Activated naive CD4-positive, alpha-beta T cell treated with anti-CD3 and anti-CD28 coated beads, Interleukin-2, amount 50 U/mL, for 72 hours (primary cell): ENCODE measurements around the gene CBL. TPM values are rescaled to one million over a fixed set of nuclear protein-coding genes. Genes with fewer than 3 reads are reported as not detected.

Experiments used
- ATAC-seq, 2 donors: fragments of 150-1000 bp; cut with Tn5 transposase; 2 replicates each; pipeline ENCODE4 v1.10.0; 2021; ENCODE audit warnings: mild to moderate bottlenecking in 2 of 2, moderate library complexity in 2 of 2
- DNase-seq, 2 donors: peaks; one replicate each; pipeline ENCODE4 v3.0.0; 2021 to 2022; ENCODE audit warnings: low spot score in 2 of 2
- H3K27ac Mint-ChIP-seq, 2 donors: one replicate each; pipeline ENCODE4 v1.8.0; 2022; ENCODE audit warnings: mild to moderate bottlenecking in 2 of 2, mixed read lengths in 2 of 2
- H3K36me3 Mint-ChIP-seq, 2 donors: one replicate each; pipeline ENCODE4 v1.8.0; 2022; ENCODE audit warnings: mixed read lengths in 2 of 2
- H3K9me3 Mint-ChIP-seq, 2 donors: one replicate each; pipeline ENCODE4 v1.8.0; 2022; ENCODE audit warnings: mixed read lengths in 2 of 2
- total RNA-seq, 2 donors: library from RNA; stranded (reverse); gene quantifications; one replicate each; pipeline ENCODE4 v1.2.3, GENCODE V29; 2022

CBL gene
- total RNA-seq, 2 donors from 2014 or later, result 32.3 to 50.0 TPM

GRCh38 chr11:119307974-119308373 is 101.8 kb downstream of the CBL start:
- Mint-ChIP-seq H3K27ac (no peak overlapping the region), H3K36me3 (peaks cover 14 to 22% of the 10 kb centered on the region in 2 donors), H3K9me3 (no peaks in the 10 kb centered on the region)
- no peak for ATAC-seq
- no peak for DNase-seq

DNA sequence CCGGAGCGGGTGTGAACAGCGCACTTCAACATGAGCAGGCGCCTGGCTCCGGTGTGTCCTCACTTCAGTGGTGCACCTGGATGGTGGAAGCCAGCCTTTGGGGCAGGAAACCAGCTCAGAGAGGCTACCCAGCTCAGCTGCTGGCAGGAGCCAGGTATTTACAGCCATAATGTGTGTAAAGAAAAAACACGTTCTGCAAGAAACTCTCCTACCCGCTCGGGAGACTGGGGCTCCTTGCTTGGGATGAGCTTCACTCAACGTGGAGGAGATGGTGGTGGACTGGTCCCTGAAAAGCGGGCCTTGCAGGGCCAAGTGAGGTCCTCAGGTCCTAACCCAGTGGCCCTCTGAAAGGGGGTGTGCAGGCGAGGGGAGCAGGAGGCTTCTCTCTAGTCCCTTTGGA is 103.3 kb downstream of the CBL start:
- no peak for ATAC-seq

GRCh38 chr11:119309953-119310681 is 104.0 kb downstream of the CBL start:
- H3K36me3 Mint-ChIP-seq, result peaks cover 3 to 4% of the 10 kb centered on the region in 2 donors
- ATAC-seq, result no peak
- DNase-seq, result no peak
- peak overlapping the region; percentile 55 to 74 for H3K27ac Mint-ChIP-seq
- H3K9me3 Mint-ChIP-seq, result no peaks in the 10 kb centered on the region

More for the DNA sequence above, 103.3 kb downstream of the CBL start:
- H3K36me3 Mint-ChIP-seq, result peaks cover 6 to 8% of the 10 kb centered on the region in 2 donors
- no peaks in the 10 kb centered on the region for H3K9me3 Mint-ChIP-seq
- DNase-seq, result no peak
- H3K27ac Mint-ChIP-seq, result peak overlapping the region; percentile 8 to 65

- DNase-seq (no peak), ATAC-seq (no peak)
- Mint-ChIP-seq H3K9me3 (no peaks in the 10 kb centered on the region), H3K27ac (peak overlapping the region; percentile 74 to 87), H3K36me3 (no peaks in the 10 kb centered on the region)
Observed at GRCh38 chr11:119310682-119311052, 104.5 kb downstream of the CBL start.

DNA sequence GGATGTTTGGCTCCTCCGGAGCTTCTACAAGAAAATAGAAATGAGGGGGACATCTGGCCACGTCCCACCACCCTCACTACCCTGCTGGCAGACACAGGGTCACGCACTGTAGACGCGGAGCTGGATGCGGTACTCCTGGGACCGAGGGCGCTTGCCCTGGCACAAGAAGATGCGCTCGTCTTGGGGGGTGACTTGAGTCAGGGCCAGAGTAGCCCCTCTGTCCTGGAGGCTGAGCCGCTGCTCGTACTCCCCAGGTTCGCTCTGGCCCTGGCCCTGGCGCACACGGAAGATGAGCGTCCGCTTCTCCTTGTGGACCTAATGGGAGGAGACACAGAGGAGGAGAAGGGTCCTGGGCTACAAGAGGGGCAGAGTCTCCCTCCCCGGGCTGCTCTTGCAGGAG is 108.6 kb downstream of the CBL start:
- no peak for ATAC-seq
- Mint-ChIP-seq H3K9me3 (no peaks in the 10 kb centered on the region), H3K36me3 (no peaks in the 10 kb centered on the region), H3K27ac (peak overlapping the region in 1 of 2 donors; percentile 54)
- no peak for DNase-seq

DNA sequence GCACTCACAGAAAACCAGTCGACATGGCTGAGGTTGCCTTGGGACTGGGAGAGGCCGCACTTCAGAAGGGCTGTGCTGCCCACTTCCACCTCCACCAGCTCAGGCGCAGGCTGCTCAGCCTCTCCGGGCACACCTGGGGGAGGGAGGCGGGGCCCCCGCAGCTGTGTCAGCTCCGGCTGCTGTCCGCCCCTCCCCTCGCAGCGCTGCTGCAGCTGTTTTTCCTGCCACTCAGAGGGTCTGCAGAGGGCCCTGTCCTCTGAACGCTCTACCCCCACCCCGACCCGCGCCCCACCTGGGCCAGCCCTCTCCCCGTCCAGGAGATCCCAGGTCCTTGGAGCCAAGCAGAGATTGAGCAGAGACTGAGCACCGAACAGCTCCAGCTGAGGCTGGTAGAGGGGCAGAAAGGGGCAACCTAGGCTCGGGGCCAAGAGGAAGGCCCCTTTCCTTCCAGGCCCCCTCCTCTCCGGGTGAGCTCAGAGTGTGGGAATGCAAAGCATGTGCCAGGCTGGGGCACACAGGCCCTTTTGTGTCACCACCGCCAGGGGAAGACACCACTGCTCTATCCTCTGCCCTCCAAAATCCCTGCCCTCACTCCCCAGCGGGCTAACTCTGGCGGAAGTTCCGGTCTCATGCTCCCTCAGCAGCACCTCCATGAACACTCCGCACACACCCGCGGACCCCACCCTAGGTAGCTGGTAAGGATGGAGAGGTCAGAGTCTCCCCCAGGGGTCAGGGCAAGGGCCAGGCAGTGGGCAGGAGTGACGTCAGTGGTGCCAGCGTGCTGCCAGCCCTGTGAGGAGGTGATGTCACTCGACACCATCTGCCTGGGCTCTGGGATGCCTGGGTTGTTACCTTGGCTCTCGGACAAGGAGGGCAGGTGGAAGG is 109.2 kb downstream of the CBL start:
- no peaks in the 10 kb centered on the region for H3K36me3 Mint-ChIP-seq

DNA sequence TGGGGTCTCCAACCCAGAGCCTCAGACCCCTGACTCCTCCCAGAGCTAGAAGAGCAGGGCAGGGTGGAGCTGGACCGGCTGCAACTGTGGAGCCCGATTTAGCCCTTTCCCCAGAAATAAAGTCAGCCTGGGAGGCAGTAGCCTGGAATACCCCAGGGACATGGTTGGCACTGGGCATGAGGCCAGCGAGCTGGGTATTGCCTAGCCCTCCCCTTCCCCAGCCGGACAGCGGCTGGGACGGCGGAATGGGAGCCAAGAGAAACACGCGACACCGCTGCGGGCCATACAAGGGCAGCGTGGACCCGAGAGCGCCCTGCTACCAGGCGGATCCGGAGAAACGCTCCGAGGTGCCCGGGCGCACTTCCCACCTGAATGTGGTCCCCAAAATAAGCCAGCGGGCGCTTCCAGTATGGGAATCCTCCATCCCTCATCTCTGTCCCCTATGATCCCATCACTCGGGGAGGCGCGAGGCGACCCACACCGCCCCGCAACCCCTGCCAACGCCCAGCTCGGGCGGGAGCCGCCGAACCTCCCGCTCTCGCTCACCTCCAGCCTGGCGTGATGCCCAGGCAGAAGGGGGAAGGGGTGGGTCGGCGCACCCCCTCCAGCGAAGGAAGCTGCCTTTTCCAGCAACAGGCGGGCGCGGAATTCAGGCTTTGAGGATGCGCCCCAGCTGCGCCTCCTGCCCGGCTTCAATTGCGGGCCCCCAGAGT is 110.0 kb downstream of the CBL start:
- Mint-ChIP-seq H3K27ac (peak overlapping the region in 1 of 2 donors; percentile 54), H3K36me3 (no peaks in the 10 kb centered on the region), H3K9me3 (no peaks in the 10 kb centered on the region)
- no peak for ATAC-seq
- no peak for DNase-seq

More for the DNA sequence above, 109.2 kb downstream of the CBL start:
- ATAC-seq (peak; percentile 61 to 78), DNase-seq (no peak)
- Mint-ChIP-seq H3K9me3 (no peaks in the 10 kb centered on the region), H3K27ac (peak overlapping the region in 1 of 2 donors; percentile 54)

GRCh38 chr11:119316729-119317591 is 110.8 kb downstream of the CBL start, which contains the start of gene MCAM:
MCAM (minus strand) TSS chr11:119317130; CDS start chr11:119317101, 29 bp downstream.
- Mint-ChIP-seq H3K36me3 (no peaks in the 10 kb centered on the region), H3K27ac (peak within 1 kb of the TSS in 1 of 2 donors; percentile 54), H3K9me3 (no peaks in the 10 kb centered on the region)
- ATAC-seq (peak in 1 of 2 donors; percentile 16), DNase-seq (no peak)

GRCh38 chr11:119317592-119318239 is 111.6 kb downstream of the CBL start:
- no peaks in the 10 kb centered on the region for H3K9me3 Mint-ChIP-seq
- H3K27ac Mint-ChIP-seq, result no peak overlapping the region
- no peaks in the 10 kb centered on the region for H3K36me3 Mint-ChIP-seq
- DNase-seq (no peak), ATAC-seq (no peak)

- no peaks in the 10 kb centered on the region for H3K36me3 Mint-ChIP-seq
- no peaks in the 10 kb centered on the region for H3K9me3 Mint-ChIP-seq
- ATAC-seq (no peak), DNase-seq (no peak)
- H3K27ac Mint-ChIP-seq, result no peak overlapping the region
Observed at GRCh38 chr11:119318240-119319135, 112.3 kb downstream of the CBL start.

DNA sequence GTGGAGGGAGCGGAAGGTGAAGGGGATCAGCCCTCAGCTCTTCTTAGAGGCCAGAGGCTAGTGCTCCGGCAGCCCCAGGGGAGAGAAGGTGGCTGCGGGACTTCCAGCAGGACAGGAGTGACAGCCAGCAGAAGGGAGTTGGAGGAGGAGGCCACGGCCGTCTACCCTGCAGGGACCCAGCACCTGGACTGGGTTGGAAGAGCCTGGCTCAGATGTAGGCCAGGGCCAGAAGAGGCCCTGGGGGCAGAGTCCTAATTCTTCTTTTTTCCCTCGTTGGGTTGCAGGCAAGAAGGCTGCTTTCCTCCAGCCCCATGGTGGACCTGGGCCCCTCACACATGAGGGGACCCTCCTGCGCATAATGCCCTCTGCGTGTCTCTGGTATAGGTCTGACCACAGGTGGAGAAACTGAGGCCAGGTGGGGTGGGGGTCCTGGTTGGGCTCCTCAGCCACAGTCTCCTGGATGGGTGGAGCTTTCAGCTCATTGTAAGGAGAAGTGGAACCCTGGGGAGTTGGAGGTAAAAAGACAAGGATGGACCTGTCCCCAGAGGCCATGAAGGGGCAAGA is 113.1 kb downstream of the CBL start:
- Mint-ChIP-seq H3K27ac (no peak overlapping the region), H3K9me3 (no peaks in the 10 kb centered on the region), H3K36me3 (no peaks in the 10 kb centered on the region)
- DNase-seq (peak in 1 of 2 donors; percentile 54), ATAC-seq (no peak)

DNA sequence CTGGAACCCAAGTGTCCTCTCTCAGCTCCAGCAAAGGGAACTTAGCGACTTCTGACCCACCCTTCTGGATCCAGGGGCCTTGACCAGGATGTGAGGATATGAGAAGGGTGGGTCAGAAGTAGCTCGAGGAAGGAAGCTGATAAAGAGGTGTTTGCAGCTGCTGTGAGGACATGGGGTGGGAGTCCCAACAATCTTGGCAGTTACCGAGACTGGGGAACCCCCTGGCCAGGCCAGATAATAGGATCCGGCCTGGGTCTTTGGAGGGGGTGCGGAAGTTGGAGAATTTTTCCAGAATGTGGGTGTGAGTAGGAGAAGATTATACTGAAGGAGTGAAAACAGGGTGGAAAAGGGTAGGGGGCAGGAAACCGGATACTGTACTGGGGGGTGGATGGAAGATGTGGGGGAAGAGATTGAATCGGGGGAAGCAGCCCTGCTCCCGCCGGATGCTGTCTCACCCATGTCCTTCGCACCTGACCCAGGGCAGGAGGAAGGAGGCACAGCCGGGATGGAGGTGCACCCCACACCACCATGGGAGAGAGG is 113.6 kb downstream of the CBL start:
- Mint-ChIP-seq H3K9me3 (no peaks in the 10 kb centered on the region), H3K36me3 (no peaks in the 10 kb centered on the region), H3K27ac (no peak overlapping the region)
- DNase-seq (no peak), ATAC-seq (no peak)

DNA sequence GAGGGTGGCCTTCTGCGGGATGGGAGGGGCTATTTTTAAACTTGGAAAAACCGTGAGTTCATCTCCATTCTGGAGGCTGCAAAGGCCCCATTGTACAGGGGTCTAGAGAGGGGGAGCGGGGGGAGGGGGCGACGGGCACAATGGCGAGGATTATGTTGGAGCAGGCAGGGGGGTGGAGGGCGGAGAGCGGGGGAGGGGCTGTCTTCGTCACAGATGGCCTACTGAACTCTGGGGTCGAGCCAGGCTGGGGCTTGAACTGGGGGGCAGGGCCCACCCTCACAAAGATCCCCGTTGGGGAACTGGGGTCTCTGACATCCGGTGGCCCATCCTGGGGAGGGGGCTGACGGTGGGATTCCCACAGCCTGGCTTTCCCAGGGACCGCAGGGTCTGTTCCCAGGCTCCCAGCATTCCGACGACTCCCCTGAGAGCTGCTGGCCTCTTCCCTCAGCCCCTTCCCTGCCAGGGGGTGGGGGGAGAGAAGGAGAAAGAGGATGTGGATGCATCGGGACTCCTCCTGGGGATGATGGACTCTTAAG is 114.2 kb downstream of the CBL start:
- no peak overlapping the region for H3K27ac Mint-ChIP-seq
- ATAC-seq (no peak), DNase-seq (peak in 1 of 2 donors; percentile 53)
- no peaks in the 10 kb centered on the region for H3K9me3 Mint-ChIP-seq
- no peaks in the 10 kb centered on the region for H3K36me3 Mint-ChIP-seq
